ENCODE results near the gene SLC25A33. TPM values are rescaled to one million over a fixed set of nuclear protein-coding genes. Genes with fewer than 3 reads are reported as not detected.

SLC25A33 gene
- polyA plus RNA-seq, 1 experiment, result 4.1 TPM

DNA sequence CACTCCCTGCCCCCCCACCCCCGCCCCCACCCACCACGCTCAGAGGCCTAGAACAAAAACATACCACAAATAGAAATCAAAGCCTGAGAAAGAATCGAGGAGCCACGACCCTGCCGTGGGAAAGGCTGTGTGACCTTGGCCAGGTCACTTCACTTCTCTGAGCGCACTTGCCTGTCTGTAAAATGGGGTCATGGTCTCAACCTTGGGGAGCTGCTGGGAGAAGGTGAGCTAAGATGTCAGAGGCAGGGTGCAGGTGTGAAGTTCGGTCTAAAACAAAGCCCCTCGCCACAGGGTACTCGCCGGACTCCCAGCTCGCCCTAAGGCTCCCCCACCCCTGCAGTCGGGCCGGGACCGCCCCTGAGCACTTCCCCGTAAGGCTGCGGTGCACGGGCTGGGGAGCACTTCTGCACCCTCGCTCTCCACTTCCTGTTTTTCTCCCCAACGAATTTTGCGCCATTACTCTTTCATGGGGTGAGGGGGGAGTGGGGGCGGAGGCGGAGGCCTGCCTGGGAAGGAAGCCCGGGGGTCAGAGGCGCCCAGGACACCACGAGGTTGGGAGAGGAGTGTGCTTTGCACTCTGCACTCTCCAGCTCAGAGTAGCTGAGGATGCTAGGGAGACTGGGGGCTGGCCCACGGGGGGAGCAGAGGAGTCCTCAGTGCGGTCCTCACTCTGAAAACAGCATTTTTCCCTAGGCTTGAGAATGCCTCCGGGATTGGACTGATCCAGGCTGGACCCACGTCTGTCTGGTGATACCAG, 90.4 kb downstream of the SLC25A33 start:
- DNase-seq (ENCODE audit: low read depth, low spot score), result no peak
- ChIA-PET CTCF (interaction anchor here (1.8 to 1.9 kb wide), 2 partner anchors 92 to 96 kb away, joined by 4 to 6 read pairs; no protein-coding TSS in a partner anchor), POLR2A (interaction anchor here (0.6 kb wide), 1 partner anchor 13 kb away, joined by 7 read pairs; no protein-coding TSS in a partner anchor)
- TF ChIP-seq, protein P1, sequence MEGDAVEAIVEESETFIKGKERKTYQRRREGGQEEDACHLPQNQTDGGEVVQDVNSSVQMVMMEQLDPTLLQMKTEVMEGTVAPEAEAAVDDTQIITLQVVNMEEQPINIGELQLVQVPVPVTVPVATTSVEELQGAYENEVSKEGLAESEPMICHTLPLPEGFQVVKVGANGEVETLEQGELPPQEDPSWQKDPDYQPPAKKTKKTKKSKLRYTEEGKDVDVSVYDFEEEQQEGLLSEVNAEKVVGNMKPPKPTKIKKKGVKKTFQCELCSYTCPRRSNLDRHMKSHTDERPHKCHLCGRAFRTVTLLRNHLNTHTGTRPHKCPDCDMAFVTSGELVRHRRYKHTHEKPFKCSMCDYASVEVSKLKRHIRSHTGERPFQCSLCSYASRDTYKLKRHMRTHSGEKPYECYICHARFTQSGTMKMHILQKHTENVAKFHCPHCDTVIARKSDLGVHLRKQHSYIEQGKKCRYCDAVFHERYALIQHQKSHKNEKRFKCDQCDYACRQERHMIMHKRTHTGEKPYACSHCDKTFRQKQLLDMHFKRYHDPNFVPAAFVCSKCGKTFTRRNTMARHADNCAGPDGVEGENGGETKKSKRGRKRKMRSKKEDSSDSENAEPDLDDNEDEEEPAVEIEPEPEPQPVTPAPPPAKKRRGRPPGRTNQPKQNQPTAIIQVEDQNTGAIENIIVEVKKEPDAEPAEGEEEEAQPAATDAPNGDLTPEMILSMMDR (IDR thresholded peaks at IDR 0.05; ENCODE audit: low read depth, low read length), result no peak
- peaks cover 7% of the 10 kb centered on the region for H3K27me3 ChIP-seq (ENCODE audit: control insufficient read depth, insufficient read depth, low read length)
- no peaks in the 10 kb centered on the region; the same call in 1 of the 2 replicates for H3K9me3 ChIP-seq (ENCODE audit: control insufficient read depth, insufficient read depth, low read length)
- H3K27ac ChIP-seq (ENCODE audit: low read depth, low read length), result no peak overlapping the region
- no peak overlapping the region for H3K4me3 ChIP-seq (ENCODE audit: low read depth, low read length)

DNA sequence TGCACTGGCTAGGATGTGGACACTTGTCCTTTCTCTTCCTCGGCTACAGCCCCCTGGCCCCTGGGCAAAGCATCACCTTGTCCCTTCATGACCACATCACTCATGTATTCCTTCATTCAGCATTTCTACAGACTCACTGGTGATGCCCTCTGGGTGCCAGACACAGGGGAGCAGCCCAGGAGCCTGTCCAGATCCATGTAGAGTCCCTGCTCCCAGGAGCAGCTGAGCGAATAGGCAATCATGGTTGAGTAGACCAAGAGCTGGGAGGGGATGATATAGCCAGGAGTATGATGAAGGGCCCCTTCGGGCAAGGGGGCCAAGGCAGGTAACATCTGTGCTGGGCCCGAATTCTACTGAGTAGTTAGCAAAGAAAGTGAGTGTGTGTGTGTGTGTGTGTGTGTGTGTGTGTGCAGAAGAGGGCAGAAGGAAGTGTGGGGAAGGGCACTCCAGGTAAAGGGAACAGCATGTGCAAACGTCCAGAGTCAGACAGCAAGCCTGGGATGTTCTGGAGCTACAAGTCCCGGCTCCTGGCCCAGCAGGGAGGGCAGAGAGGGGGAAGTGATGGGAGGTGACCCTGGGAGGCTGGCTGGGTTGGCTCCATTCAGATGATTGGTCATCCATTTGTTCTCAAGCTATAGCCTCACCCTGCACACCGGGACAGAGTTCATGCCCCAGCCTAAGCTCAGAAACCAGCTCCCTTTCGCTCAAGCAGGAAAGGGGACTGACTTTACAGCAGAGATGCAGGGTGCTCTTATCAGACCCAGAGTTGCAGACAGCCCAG, 91.3 kb downstream of the SLC25A33 start:
- Histone ChIP-seq H3K27me3 (ENCODE audit: control insufficient read depth, insufficient read depth, low read length) (peaks cover 7% of the 10 kb centered on the region), H3K27ac (ENCODE audit: low read depth, low read length) (no peak overlapping the region), H3K4me3 (ENCODE audit: low read depth, low read length) (no peak overlapping the region), H3K9me3 (ENCODE audit: control insufficient read depth, insufficient read depth, low read length) (no peaks in the 10 kb centered on the region; the same call in 1 of the 2 replicates)
- DNase-seq (ENCODE audit: low read depth, low spot score), result no peak
- TF ChIP-seq, protein P1 (IDR thresholded peaks at IDR 0.05; ENCODE audit: low read depth, low read length), result no peak
- ChIA-PET CTCF (interaction anchor here (0.5 to 1.6 kb wide), 2 partner anchors 15 to 1064 kb away, joined by 3 to 4 read pairs; no protein-coding TSS in a partner anchor), POLR2A (no interaction called here)

DNA sequence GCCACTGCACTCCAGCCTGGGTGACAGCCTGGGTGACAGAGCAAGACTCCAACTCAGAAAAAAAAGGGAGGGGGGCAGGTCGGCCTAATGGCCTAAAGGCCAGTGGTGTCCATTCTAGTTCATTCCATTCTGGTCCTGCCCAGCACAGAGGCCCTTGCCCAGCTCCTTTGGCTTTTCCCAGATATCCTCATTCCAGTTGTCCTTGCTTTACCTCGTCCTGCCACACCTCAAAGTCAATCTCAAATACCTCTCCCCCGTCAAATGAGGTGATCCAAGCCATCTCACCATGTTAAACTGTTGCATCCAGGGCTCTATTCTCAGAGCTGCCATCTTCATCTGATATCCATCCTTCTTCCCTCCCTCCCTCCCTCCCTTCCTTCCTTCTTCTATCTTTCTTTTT, 92.3 kb downstream of the SLC25A33 start:
- POLR2A ChIA-PET, result no interaction called here
- Histone ChIP-seq H3K27me3 (ENCODE audit: control insufficient read depth, insufficient read depth, low read length) (peaks cover 7% of the 10 kb centered on the region), H3K9me3 (ENCODE audit: control insufficient read depth, insufficient read depth, low read length) (no peaks in the 10 kb centered on the region; the same call in 1 of the 2 replicates), H3K4me3 (ENCODE audit: low read depth, low read length) (no peak overlapping the region), H3K27ac (ENCODE audit: low read depth, low read length) (no peak overlapping the region)
- no peak for DNase-seq (ENCODE audit: low read depth, low spot score)
- TF ChIP-seq, protein P1 (IDR thresholded peaks at IDR 0.05; ENCODE audit: low read depth, low read length), result no peak
- CTCF ChIA-PET, result interaction anchor here (0.6 to 1.6 kb wide), 2 partner anchors 14 to 16 kb away, joined by 4 to 6 read pairs; no protein-coding TSS in a partner anchor

- H3K27ac ChIP-seq (ENCODE audit: low read depth, low read length), result no peak overlapping the region
- 0 out of 2 replicates have a peak, but pooled peaks cover 4% of the 10 kb centered on the region for H3K9me3 ChIP-seq (ENCODE audit: control insufficient read depth, insufficient read depth, low read length)
- no peak overlapping the region for H3K4me3 ChIP-seq (ENCODE audit: low read depth, low read length)
- peaks cover 7% of the 10 kb centered on the region for H3K27me3 ChIP-seq (ENCODE audit: control insufficient read depth, insufficient read depth, low read length)
- TF ChIP-seq, protein P1 (IDR thresholded peaks at IDR 0.05; ENCODE audit: low read depth, low read length), result no peak
- DNase-seq (ENCODE audit: low read depth, low spot score), result no peak
- POLR2A ChIA-PET, result no interaction called here
- CTCF ChIA-PET, result no interaction called here
Observed at GRCh38 chr1:9633493-9633892, 94.2 kb downstream of the SLC25A33 start.
